NCI-H1930 (cell line): ENCODE data around the gene EHD1.

Experiments used
- DNase-seq, 2 experiments: peaks; one replicate each; lab custom pipeline; 2025; lab: John Stamatoyannopoulos, UW

Gene EHD1

DNA sequence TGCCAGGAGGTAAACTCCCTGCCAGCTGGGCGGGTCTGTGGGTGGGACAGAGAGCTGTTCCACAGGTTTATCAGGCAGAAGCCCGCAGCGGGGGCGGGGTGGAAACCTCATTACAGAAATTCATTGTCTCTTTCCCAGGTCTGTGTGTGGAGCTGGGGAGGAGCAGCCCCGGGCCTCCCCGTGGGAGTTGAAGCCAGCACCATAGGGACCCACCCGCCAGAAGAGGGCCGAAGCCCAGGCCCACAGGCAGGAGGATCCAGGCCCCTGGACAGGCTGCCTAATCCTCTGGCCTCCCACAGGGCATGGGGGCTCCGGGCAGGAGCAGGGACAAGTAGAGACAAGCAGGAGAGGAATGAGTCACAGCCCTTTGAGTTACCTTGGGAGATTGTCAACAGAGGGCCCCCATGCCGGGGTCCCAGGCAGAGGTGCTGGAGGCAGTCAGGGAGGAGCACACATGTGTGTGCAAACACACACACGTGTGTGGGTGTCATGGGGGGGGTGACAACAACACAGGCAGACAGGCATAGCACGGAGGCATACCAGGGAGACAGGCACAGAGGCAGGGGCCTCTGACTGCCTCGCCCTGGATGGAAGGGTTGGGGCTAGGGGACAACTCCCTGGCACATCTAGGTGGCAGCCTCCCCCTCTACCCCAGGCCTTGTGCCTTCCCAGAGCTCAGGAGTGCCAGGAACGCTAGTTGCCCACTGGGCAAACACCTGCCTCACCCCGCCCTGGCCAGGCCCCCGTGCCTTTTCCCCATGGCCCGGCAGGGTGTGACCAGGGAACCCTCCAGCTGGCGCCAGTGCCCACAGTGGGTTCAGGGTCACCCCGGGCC lies 35.4 kb downstream of the EHD1 start:
- DNase-seq, result no peak

DNA sequence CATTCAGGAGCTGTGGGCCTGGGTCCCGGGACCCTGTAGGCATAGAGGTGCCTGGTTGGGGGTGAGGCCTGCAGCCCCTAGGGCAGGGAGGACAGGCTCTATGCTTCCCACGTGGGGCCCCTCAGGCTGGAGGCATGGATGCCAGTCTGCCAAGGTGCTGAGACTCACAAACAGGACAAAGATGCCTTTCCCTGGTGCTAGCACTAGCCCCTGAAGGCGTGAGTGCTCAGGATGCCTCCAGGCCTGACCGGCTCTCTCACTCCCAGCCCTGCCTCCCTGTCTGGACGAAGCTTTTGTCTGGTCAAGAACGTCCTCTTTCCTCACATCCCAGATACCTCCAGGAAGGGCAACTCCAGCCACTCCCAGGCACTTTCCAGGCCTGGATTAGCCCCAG lies 36.1 kb downstream of the EHD1 start:
- DNase-seq, result no peak

DNA sequence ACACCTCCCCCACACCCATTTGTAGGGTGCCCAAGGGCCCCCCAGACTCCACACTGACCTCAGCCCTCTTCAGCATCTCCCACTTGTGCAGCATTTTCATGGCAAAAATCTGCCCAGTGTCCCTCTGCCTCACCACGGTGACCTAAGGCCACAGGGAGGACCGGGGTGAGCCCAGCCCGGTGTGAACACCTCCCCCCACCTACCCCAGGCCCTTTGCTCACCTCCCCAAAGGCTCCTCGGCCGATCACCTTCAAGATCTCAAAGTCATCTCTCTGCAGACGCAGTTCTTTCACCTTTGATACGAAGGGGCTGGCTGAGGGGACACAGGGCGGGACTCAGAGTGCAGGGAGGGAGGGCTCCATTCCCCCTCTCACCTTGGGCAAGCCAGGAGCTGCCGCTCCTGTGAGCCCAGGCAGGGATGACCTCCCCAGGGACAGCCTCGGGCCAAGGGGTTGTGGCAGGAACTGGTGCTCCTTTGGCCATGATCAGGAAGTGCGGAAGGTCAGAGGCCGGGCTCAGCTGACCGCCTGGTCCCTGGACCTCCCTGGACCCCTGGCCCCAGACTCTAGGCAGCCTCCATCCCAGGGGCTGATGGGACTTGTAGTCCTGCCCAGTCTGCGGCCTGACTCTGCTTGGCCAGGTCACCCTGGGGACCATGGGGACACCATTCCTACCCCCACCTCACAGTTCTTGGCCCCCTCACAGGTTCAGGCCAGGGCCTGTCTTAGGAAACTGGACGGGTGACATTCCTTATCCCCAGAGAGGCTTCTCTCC lies 36.6 kb downstream of the EHD1 start:
- DNase-seq, result no peak

DNA sequence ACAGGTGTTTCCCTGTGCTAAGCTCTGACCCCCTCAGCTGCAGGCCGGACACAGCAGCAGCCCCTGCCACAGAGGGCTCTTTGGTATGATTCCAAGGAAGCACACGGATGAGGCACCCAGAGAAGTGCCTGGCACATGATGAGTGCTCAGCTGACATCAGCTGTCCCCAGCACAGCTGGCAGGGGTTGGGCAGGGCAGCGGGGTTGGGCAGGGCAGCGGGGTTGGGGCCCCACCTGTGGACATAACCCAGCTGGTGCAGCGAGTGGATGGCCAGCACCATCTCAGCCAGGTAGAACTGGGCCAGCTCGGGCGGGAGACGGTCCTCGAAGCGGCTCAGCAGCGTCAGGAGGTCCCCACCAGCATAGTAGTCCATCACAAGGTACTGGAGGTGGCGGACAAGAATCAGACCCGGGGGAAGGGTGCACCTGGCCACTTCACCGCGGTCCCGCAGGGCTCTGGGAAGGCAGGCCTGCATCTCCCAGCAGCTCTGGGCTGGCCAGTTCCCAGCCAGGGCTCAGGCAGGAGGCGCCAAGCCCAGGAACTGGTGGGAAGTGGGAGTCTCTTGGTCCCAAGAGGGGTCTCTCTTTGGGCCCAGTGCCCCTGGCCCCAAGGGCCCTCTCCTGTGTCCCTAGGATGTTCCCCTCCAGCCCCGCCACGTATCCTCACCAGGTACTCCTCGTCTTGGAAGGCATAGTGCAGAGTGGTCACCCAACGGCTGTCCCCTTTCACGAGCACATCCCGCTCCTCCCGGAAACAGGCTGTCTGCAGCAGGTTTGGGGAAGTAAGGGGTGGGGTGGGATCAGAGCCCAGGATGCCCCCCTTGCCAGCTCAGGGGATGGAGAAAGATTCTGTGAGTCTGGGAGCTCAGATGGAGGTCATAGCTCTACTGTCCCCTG lies 38.3 kb downstream of the EHD1 start:
- no peak for DNase-seq

DNA sequence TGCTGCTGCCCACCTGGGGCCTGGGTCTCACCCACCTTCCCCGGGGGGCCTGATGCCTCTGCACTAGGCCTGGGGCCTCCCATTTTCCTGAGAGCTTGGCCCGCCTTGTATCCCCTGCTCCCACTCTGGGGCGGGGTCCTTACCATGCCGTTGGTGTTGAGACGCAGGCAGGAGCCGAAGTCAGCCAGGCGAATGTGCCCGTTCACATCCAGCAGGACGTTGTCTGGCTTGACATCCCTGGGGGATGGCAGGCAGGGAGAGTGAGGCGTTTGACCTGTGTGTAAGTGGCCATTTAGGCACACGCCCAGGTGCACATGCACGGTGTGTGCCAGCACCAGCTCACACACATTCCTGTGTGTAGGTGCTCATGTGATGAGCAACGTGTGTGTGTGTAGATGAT lies 39.1 kb downstream of the EHD1 start:
- no peak for DNase-seq

DNA sequence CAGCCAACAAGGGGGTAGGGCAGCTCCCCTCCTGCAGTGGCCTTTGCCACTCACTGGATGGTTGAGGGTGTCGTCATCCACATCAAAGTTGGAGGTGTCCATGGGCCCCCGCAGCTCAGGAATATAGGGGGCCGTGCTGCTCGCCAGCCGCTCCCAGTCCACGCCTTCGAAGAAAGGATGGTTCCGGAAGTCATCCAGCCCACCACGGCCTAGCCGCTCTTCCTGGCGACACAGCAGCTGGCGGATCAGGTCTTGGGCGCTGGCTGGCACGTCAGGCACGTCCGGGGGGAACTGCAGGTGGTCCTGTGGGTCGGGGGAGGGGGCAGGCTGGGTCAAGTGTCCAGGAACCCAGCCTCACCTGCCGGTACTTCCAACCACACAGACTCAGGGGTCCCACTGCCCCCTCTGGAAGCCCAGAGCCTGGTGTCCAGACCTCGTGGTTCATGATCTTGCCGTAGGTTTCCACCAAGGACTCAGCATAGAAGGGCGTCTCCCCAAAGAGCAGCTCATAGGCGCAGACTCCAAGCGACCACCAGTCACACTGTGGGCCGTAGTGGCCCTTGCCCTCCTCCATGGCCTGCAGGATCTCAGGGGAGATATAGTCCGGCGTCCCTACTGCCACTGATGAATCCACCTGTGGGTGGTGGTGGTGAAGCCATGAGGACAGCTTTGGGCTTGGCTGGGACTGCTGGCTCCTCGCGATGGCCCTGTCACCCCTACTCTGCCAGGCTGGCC lies 39.7 kb downstream of the EHD1 start:
- DNase-seq, result no peak

DNA sequence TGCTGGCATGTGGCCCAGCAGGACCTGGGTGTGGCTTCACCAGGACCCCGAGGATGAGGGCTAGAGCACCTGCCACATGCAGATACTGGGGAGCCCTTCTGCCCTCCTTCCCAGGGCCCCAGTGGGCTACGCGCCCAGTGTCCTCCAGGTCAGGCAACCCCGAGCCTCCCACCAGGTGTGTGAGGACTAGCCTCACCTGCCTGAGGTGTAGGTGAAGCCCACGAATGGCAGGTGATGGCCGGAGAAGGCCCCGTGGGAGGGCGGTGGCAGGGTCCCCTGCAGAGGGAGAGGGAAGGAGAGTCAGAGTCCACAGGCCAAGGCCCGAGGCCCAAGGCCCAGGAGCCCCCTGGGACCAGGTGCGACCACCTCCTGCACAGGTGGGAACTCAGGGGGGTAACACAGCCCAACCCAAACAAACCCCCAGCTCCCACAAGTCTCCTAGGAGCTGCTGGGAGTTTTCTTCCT lies 40.5 kb downstream of the EHD1 start:
- no peak for DNase-seq

DNA sequence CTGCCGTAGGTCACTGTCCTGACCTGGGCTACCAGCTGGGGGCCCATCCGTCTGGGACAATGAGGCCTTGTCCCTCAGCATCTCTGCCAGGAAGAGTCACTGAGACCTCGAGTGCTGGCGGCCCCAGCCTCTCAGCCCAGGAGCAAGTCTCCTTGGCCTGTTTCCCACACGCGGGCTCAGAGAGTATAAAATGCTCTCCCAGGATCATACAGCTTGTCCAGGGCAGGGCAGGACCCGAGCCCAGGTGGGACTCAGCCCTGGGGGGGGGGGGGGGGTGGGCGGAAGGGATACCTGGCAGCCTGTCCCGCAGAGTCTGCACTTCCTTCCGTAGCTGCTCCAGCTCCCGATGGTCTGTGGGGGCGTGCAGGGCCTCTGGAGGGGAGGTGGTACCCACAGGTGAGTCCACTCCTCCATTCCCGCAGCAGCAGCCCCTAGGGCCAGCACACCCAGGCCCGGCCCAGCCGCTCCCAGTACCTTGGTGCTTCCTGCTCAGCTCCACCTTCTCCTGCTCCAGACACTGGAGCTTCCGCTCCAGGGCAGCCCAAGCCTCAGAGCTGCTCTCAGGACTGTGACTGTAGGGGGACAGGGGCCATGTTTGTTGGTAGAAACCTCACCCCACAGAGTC lies 41.9 kb downstream of the EHD1 start:
- no peak for DNase-seq

DNA sequence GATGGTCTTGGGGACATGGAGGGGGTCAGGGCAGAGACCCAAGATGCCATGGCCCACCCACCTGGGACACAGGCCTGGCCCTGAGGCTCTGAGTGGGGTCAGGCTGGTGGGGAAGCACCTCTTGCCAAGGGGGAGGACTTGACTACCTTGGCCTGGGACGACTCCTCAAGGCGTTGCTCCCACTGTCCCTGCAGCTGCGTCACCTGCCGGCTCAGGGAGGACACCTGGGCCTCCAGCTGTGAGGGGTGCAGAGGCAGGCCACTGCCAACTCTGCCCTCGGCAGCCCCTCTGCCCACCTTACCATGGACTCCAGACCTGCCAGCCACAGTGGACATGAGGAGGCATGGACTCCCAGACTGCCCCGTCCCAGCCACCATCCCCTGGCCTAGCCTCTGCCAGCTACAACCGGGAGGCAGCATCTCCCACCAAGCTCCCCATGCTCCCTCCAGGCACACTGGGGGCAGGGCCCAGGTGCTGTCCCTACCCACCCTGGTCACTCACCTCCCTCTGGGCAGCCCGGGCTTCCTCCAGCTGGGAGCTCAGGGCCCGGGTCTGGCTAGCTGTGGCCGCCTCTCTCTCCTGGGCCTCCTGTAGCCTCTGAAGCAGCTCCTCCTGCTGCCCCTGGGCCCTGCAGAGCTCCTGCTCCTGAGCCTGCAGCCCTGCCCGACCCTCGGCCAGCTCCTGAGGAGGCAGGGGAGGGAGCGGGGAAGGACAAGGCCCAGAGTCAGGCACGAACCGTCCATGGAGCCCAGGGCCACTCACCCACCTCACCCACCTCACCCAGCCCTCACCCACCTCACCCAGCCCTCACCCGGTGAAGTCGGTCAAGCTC lies 42.6 kb downstream of the EHD1 start:
- no peak for DNase-seq

DNA sequence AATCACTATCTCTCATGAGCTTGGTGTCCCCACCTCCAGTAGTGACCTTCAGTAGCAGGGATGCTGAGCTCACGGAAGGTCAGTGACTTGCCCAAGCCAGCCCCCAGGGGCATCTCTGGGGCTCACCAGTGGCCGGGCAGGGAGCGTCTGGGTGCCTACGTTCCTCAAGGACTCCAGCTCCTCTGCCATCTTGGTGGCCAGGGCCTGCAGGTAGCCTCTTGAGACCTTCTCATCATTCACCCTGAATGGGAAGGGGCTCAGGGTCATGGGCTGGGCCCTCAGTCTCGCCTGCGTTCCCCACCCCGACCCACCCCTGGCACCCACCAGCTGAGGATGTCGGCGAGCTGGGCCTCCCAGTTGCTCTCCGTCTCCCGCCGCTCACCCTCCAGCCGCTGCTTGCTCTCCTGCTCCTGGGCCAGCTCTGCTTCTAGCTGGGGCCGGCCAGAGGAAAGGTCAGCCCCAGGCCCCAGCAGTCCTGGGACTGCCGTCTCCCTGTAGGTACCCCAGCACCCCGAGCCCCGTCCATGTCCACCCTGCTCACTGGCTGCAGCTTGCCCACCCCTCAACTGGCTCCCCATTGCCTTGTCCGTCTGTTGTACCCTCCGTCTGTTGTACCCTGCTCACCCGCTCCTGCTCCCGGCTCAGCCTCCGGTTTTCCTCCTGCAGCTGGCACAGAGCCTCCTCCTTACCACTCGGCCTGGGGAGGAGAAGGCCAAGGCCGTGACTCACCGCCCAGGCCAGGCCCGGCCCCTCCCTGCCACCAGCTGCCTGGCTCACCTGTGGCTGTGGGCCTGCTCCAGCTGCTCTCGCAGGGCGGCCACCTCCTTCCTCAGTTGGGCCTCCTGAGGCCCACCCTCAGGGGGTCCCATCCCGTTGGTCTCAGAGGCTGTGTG lies 43.5 kb downstream of the EHD1 start:
- no peak for DNase-seq

DNA sequence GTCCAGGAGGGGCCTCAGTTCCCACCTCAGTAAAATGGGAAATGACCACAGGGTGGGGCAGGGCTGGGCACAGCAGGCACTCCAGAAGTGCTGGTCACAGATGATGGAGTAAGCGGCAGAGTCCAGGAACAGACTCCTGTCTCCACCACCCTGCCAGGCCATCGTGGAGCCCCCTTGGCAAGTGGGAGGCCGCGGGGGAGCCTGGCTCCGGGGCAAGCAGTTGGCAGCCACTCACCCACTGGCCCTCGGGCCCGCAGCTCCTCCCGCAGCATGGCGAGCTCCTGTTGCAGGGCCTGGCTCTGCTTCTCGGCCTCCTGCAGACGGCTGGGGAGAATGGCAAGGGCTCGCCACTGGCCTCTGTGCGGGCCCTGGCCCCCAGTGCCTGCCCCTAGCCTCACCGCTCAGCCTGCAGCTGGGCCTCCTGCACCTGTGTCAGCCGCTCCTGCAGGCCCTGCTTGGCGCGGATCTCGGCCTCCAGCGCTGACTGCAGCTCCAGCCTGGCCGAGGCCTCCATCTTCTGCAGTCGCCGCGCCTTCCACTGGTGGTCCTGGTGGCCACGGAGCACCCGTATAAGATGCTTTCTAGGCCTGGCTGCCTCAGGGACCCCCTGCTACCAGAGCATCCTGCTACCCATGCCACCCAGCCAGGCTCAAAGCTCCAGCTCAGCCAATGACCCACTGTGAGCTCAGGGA lies 44.2 kb downstream of the EHD1 start:
- no peak for DNase-seq

DNA sequence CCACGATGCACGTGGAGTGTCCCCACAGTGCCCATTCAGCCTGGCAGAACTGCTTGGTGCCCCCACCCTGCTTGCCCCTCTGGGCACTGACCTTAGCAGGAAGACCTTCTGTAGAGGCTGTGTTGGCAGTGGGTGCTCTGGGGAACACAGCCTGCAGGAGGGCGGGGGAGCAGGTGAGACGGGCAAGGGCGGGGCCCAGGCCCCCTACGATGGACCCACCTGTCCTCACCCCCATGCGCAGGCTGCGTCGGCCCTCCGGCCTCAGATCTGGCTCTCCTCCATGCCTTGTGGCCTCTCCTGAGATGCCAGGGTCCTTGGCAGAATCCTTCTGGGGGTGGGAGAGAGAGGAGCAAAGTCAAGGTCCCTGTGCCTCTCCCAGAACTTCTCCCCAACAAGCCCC lies 44.9 kb downstream of the EHD1 start:
- no peak for DNase-seq

DNA sequence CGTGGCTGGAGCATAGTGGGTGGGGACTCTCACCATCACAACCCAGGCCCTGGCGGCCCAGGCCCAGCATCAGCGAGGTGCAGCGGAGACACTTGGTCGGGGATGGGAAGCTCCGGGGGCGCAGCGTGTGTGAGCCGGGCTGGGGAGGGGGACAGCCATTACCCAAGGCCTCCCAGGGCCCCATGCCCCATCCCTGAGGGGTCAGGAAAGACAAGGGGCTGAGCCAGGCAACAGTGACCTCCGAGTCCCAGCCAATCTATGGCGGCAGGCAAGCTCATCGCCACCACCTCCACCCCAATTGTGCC lies 45.3 kb downstream of the EHD1 start:
- DNase-seq, result no peak

DNA sequence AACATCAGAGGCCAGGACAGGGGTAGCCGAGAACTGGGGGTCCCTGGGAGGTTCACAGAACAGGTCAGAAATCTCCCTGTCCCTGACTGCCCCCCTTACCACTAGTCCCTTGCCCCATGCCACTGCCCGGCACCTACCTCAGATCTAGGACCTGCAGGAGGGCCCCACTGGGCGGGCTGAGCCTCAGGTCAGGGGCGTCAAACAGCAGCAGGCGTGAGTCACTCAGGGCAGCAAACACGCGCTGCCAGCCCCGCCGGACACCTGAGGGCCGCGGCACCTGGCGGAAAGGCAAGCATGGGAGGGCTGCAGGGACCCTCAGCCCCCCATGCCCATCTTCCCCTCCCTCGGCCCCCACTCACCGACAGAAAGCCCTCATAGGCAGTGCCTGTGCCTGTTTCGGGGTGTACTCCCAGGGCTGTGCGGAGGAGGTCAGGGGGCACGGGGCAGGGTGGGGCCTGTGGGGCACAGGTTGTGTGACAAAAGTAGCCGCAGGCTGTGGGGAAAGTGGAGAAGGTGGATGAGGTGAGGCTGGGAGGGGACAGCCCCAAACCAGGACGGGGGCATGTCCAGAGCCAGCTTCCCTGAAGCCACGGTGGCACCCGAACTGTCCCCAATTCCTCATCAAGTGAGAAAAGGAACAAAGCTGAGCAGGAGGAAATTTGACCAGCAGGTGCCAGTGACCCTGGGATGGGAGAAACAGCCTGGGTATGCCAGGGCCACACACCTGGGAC lies 45.8 kb downstream of the EHD1 start:
- no peak for DNase-seq

DNA sequence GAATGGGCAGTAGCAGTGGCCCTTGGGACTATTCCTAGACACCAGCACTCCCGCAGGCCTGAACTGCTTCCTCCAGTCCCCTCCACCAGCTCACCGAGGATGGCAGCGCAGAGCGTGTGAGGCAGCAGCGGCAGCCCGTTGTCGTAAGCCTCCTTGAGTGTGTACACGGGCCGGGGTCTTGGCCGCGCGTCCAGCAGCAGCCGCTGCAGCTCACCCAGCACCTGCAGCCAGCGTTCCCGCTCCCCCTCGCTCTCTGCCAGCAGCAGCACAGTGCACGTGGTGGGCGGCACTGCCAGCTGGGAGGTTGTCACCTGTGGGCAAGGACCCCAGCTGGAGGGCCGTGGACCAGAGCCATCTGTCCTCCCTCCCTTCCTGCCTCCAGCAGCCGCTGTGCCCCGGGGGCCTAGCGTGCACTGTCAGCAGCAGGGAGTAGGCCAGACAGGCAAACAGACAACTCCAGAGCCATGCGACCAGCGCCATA lies 47.0 kb downstream of the EHD1 start:
- DNase-seq, result no peak

DNA sequence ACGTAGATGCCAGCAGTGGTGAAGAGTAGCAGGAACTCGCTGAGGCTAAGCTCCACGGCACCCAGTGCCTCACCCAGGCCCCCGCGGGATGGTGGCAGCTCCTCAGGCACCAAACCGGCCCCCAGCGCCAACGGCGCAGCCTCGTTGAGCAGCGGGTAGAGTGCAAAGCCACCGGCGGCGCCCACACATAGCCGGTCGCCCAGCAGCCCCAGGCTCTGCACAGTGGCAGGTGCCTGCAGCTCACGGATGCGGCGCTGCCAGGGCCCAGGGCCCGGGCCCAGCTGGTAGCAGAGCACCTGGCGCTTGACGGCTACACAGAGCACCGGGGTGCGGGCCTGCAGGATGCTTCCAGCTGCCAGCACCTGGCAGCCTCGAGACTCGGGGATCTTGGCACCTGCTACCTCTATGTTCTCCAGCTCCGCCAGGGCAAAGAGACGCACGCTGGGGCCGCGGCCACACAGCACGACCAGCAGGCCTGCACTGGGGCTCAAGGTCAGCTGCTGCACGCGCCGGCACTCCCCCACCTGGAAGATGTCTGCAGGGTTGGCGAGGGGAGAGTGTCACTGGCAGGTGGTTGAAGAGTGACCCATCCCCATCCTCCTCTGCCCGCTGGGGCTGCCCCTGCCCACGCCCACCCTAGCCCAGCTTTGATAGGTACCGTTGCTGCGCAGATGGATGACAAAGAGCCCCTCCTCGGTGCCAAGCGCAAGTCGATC lies 48.7 kb downstream of the EHD1 start:
- DNase-seq, result no peak

DNA sequence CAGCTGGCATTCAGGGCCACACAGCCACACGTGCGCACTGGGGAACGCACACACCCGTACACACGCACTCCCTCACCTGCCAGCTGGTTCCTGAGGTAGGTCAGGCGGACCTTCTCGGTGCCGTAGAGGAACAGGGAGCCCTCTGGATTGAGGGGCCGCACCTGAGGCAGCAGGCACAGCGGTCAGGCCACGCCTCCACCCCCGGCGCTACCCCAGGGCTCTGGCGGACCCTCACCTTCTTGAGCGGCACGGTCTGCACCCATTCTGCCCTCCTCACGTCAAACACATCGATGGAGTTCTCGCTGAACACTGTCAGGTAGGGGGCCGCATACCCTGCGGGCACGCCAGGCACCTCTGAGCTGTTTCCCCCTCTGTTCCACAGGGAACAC lies 51.0 kb downstream of the EHD1 start:
- no peak for DNase-seq
